Right lobe of liver (tissue), 6 donors: Measurements from ENCODE around the gene HCN4. TPM values are rescaled to one million over a fixed set of nuclear protein-coding genes. Genes with fewer than 3 reads are reported as not detected.
A peak's percentile ranks its signal among the peaks of the same experiment; 100 is the strongest.

Source experiments
- ATAC-seq, 4 donors: fragments of 200-7000 bp; cut with Tn5 transposase; one replicate each; pipeline ENCODE4 v1.9.1; 2020; ENCODE audit warnings: mild to moderate bottlenecking in 4 of 4, moderate library complexity in 4 of 4
- DNase-seq, 3 donors: peaks; one replicate each; pipeline ENCODE4 v3.0.0-alpha.2; 2020
- H3K27ac ChIP-seq, 3 donors: fragments of 200-600 bp; one replicate each; pipeline ENCODE4 v1.8.0; 2022
- H3K27me3 ChIP-seq, 2 donors: fragments of 200-600 bp; one replicate each; pipeline ENCODE4 v1.8.0; 2022
- H3K36me3 ChIP-seq, 4 donors: fragments of 200-600 bp; sonication (generic) in 1 of 4; one replicate each; pipeline versions ENCODE4 v1.5.1 to v1.8.0; 2017 to 2022; ENCODE audit warnings: control low read depth in 1 of 4
- H3K4me1 ChIP-seq, 4 donors: fragments of 200-600 bp; sonication (generic) in 1 of 4; one replicate each; pipeline versions ENCODE4 v1.5.1 to v1.8.0; 2017 to 2022; ENCODE audit warnings: control low read depth in 1 of 4
- H3K4me3 ChIP-seq, 3 donors: fragments of 200-600 bp; one replicate each; pipeline ENCODE4 v1.8.0; 2022
- H3K9me3 ChIP-seq, 4 donors: fragments of 200-600 bp; sonication (generic) in 1 of 4; one replicate each; pipeline versions ENCODE4 v1.5.1 to v1.8.0; 2017 to 2022; ENCODE audit warnings: control low read depth in 1 of 4
- POLR2A ChIP-seq: fragments of 450-650 bp; IDR thresholded peaks from one replicate; pipeline ENCODE4 v1.6.1; 2017; ENCODE audit warnings: antibody characterized with exemption, mild to moderate bottlenecking
- WGBS: methylation state at CpG from one replicate; pipeline ENCODE4 v1.1.6; 2018; ENCODE audit warnings: low coverage, low lambda C conversion rate; ENCODE audit not compliant: insufficient coverage; ENCODE audit errors: missing lambda C conversion rate; 5-methylcytosine and 5-hydroxymethylcytosine counted together
- intact Hi-C, 2 donors: fragments of 100-400 bp; cut with DNase I; formaldehyde crosslinking; loops; one replicate each; pipeline versions ENCODE4 v1.11.2 to v1.14.1; 2022
- total RNA-seq, 6 experiments: library from RNA; depleted of rRNA in 2 of 6; stranded (reverse); fragments of >200 nt in 2 of 6; fragmentation: NEBNext Ultra II Directional in 3 of 6; extraction: Animal tissue kit (Norgen Biotek cat#: 25700) in 3 of 6; gene quantifications; one replicate each; pipeline versions ENCODE4 v1.1.0 to v1.2.4, GENCODE V29; 2016 to 2023
- TF ChIP-seq, protein P1 (sequence below), 4 donors: fragments of 200-600 bp in 3 of 4; fragments of 450-650 bp in 1 of 4; IDR thresholded peaks; one replicate each; pipeline versions ENCODE4 v1.5.1 to v1.8.0; 2016 to 2022; ENCODE audit warnings: antibody characterized with exemption in 4 of 4, mild to moderate bottlenecking in 2 of 4
- donor health status: DM: no; HTN: yes; CAD: no.
- donor health status: DM: no; HTN: no; CAD: no.
- donor health status: DM: no; HTN: no; CAD: no.
- donor health status: DM: no; HTN: yes; CAD: no.
- donor health status: DM: no; HTN: yes; CAD: no.

Gene HCN4
- total RNA-seq, 6 experiments from 2014 or later, result 0.06 TPM; not detected in 5

- Histone ChIP-seq H3K4me1 (no peaks in the 10 kb centered on the region), H3K36me3 (no peaks in the 10 kb centered on the region), H3K27ac (no peak overlapping the region), H3K27me3 (no peaks in the 10 kb centered on the region), H3K4me3 (no peak overlapping the region), H3K9me3 (no peaks in the 10 kb centered on the region)
- TF ChIP-seq, protein P1, sequence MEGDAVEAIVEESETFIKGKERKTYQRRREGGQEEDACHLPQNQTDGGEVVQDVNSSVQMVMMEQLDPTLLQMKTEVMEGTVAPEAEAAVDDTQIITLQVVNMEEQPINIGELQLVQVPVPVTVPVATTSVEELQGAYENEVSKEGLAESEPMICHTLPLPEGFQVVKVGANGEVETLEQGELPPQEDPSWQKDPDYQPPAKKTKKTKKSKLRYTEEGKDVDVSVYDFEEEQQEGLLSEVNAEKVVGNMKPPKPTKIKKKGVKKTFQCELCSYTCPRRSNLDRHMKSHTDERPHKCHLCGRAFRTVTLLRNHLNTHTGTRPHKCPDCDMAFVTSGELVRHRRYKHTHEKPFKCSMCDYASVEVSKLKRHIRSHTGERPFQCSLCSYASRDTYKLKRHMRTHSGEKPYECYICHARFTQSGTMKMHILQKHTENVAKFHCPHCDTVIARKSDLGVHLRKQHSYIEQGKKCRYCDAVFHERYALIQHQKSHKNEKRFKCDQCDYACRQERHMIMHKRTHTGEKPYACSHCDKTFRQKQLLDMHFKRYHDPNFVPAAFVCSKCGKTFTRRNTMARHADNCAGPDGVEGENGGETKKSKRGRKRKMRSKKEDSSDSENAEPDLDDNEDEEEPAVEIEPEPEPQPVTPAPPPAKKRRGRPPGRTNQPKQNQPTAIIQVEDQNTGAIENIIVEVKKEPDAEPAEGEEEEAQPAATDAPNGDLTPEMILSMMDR (IDR thresholded peaks at IDR 0.05), result no peak
- no peak for TF ChIP-seq POLR2A
- ATAC-seq (no peak), DNase-seq (peak in 2 of 3 donors; percentile 8 to 21)
- WGBS, result 46% methylated on average over 2 of the region's 2 CpGs
- intact Hi-C loops, result no loop called here
Observed at GRCh38 chr15:73333001-73333400, 35.8 kb downstream of the HCN4 start.

- peak in 2 of 3 donors; percentile 8 to 40 for DNase-seq
Observed at GRCh38 chr15:73331991-73332925, 36.5 kb downstream of the HCN4 start.

DNA sequence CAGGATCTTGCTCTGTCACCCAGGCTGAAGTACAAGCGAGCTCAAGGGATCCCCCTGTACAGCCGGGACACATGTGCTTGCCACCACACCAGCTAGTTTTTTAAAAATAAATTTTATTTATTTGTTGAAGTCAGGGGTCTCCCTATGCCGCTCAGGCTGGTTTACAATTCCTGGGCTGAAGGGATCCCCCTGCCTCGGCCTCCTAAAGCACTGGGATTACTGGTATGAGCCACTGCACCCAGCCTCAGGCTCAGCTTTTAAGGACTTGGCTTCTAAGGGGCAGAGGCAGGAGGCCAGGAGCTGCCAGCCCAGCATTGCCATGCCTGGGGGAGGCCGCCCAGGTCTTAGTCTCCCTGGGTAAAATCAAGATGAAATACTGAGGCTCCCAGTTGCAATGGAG, 37.3 kb downstream of the HCN4 start:
- Histone ChIP-seq H3K27me3 (no peaks in the 10 kb centered on the region), H3K4me3 (no peak overlapping the region), H3K9me3 (no peaks in the 10 kb centered on the region), H3K4me1 (no peaks in the 10 kb centered on the region), H3K36me3 (no peaks in the 10 kb centered on the region), H3K27ac (no peak overlapping the region)
- no peak for TF ChIP-seq POLR2A
- TF ChIP-seq, protein P1 (IDR thresholded peaks at IDR 0.05), result no peak
- 84% methylated on average over 2 of the region's 5 CpGs for WGBS
- DNase-seq (peak in 2 of 3 donors; percentile 1 to 22), ATAC-seq (no peak)
- intact Hi-C loops, result no loop called here

More at GRCh38 chr15:73331991-73332925, 36.5 kb downstream of the HCN4 start:
- TF ChIP-seq, protein P1 (IDR thresholded peaks at IDR 0.05), result no peak
- no peak for TF ChIP-seq POLR2A
- intact Hi-C loops, result no loop called here
- no peak overlapping the region for H3K27ac ChIP-seq
- no peak for ATAC-seq
- H3K9me3 ChIP-seq, result no peaks in the 10 kb centered on the region
- no CpG with 5 or more reads among the region's 19 CpGs for WGBS
- no peak overlapping the region for H3K4me3 ChIP-seq
- no peaks in the 10 kb centered on the region for H3K36me3 ChIP-seq
- H3K27me3 ChIP-seq, result no peaks in the 10 kb centered on the region
- H3K4me1 ChIP-seq, result no peaks in the 10 kb centered on the region

DNA sequence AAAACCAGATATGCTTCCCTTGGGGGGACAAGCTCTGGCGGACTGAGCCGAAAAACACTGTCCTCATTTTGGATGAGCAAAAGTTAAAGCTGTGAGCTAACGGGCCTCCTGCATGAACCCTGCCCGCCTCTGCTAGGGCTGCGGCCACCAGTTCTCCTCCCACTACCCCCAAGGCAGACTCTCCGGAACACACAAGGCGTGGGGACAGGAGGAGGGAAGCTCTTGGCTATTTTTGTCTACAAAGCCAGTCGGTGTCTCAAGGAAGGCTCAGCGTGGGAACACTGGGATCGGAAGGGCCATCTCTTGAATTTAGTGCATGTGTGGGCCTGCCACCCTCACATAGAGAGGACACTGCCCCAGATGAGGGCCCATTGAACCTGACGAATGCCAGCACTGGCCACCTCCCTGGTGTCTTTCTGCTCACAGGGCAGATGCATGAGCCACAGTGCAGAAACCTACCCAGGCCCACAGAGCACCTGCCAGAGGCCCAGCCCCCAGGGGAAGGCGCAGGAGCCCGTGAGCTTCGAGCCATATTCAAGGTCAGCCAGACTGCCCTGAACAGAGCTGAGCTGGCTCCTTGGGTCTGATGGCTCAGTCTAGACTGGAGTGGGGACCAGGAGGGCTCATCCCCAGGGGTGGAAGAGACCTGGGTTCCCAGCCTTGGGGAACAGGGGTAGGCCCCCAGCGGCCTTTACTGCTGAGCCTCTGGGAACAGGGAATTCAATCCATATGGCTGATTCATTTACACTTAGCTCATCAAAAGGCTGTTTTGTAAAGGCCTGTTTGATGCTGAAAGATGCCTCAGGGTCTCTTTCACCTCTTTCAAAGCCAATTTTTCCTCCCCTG, 38.3 kb downstream of the HCN4 start:
- H3K36me3 ChIP-seq, result no peaks in the 10 kb centered on the region
- DNase-seq (peak in 2 of 3 donors; percentile 11 to 25), ATAC-seq (no peak)
- intact Hi-C loops, result no loop called here
- H3K4me1 ChIP-seq, result no peaks in the 10 kb centered on the region
- 73% methylated on average over 4 of the region's 15 CpGs for WGBS
- H3K27me3 ChIP-seq, result no peaks in the 10 kb centered on the region
- no peak overlapping the region for H3K4me3 ChIP-seq
- H3K9me3 ChIP-seq, result no peaks in the 10 kb centered on the region
- no peak for TF ChIP-seq POLR2A
- TF ChIP-seq, protein P1 (IDR thresholded peaks at IDR 0.05), result no peak
- no peak overlapping the region for H3K27ac ChIP-seq
